Mesenchymal stem cell (in vitro differentiated cells and primary cell): ENCODE data around the gene KCNQ2.

Experiments
- DNase-seq: peaks from one replicate; pipeline ENCODE4 v3.0.0-alpha.2; 2013
- H2AFZ ChIP-seq: one replicate; pipeline ENCODE4 v1.6.1; 2013; ENCODE audit warnings: low read depth, mild to moderate bottlenecking, control low read depth, inconsistent platforms, low read length, moderate library complexity
- H2AK5ac ChIP-seq: 2 replicates; pipeline ENCODE4 v1.6.1; 2013; ENCODE audit warnings: low read length, moderate library complexity, mild to moderate bottlenecking, inconsistent platforms; ENCODE audit not compliant: severe bottlenecking
- H2BK120ac ChIP-seq: one replicate; pipeline ENCODE4 v1.6.1; 2013; ENCODE audit warnings: low read depth, mild to moderate bottlenecking, inconsistent platforms, low read length, moderate library complexity
- H2BK12ac ChIP-seq, 2 experiments: one replicate each; pipeline ENCODE4 v1.6.1; 2013; ENCODE audit warnings: inconsistent platforms in 2 of 2, low read length in 2 of 2, mild to moderate bottlenecking in 2 of 2, moderate library complexity in 2 of 2, control low read depth in 1 of 2
- H2BK15ac ChIP-seq: one replicate; pipeline ENCODE4 v1.6.1; 2013; ENCODE audit warnings: mild to moderate bottlenecking, low read depth, inconsistent platforms; ENCODE audit not compliant: poor library complexity, severe bottlenecking
- H2BK5ac ChIP-seq: 2 replicates; pipeline ENCODE4 v1.6.1; 2013; ENCODE audit warnings: low read depth, mild to moderate bottlenecking, low read length, control low read depth, inconsistent platforms; ENCODE audit not compliant: poor library complexity, severe bottlenecking
- H3K14ac ChIP-seq, 2 experiments: one replicate each; pipeline ENCODE4 v1.6.1; 2013; ENCODE audit warnings: inconsistent platforms in 2 of 2, low read length in 2 of 2, control low read depth in 1 of 2, mild to moderate bottlenecking in 1 of 2, moderate library complexity in 1 of 2
- H3K18ac ChIP-seq, 2 experiments: one replicate each; pipeline ENCODE4 v1.6.1; 2013; ENCODE audit warnings: inconsistent platforms in 2 of 2, low read length in 2 of 2, control low read depth in 1 of 2, low read depth in 1 of 2, mild to moderate bottlenecking in 1 of 2
- H3K23ac ChIP-seq, 2 experiments: one replicate each; pipeline ENCODE4 v1.6.1; 2013; ENCODE audit warnings: inconsistent platforms in 2 of 2, low read length in 2 of 2, mild to moderate bottlenecking in 2 of 2, moderate library complexity in 2 of 2, control low read depth in 1 of 2
- H3K27ac ChIP-seq: 2 replicates; pipeline ENCODE4 v1.5.1; 2013; ENCODE audit warnings: mild to moderate bottlenecking, moderate library complexity, low read length, control low read depth, inconsistent platforms; ENCODE audit not compliant: poor library complexity, severe bottlenecking
- H3K27me3 ChIP-seq, 2 experiments: 2 replicates each; pipeline versions ENCODE4 v1.6.1 to v1.7.0; 2013; ENCODE audit warnings: low read length in 2 of 2, mild to moderate bottlenecking in 2 of 2, moderate library complexity in 2 of 2, control low read depth in 1 of 2, inconsistent platforms in 1 of 2; ENCODE audit not compliant: control insufficient read depth in 1 of 2, insufficient read depth in 1 of 2
- H3K36me3 ChIP-seq, 2 experiments: 2 replicates each; pipeline versions ENCODE4 v1.6.1 to v1.7.0; 2013; ENCODE audit warnings: low read length in 2 of 2, control low read depth in 1 of 2, inconsistent platforms in 1 of 2, low read depth in 1 of 2, mild to moderate bottlenecking in 1 of 2; ENCODE audit not compliant: insufficient read depth in 2 of 2, control insufficient read depth in 1 of 2
- H3K4ac ChIP-seq, 2 experiments: one replicate each; pipeline ENCODE4 v1.6.1; 2013; ENCODE audit warnings: inconsistent platforms in 2 of 2, low read length in 2 of 2, mild to moderate bottlenecking in 2 of 2, moderate library complexity in 2 of 2, control low read depth in 1 of 2, low read depth in 1 of 2
- H3K4me1 ChIP-seq: 2 replicates; pipeline ENCODE4 v1.6.1; 2013; ENCODE audit warnings: low read depth, low read length, control low read depth; ENCODE audit not compliant: control insufficient read depth, insufficient read depth
- H3K4me2 ChIP-seq: 2 replicates; pipeline ENCODE4 v1.6.1; 2013; ENCODE audit warnings: low read length, mild to moderate bottlenecking, inconsistent platforms; ENCODE audit not compliant: poor library complexity, severe bottlenecking
- H3K4me3 ChIP-seq, 2 experiments: 2 replicates each; pipeline versions ENCODE4 v1.5.1 to v1.7.0; 2013; ENCODE audit warnings: low read length in 2 of 2, mild to moderate bottlenecking in 2 of 2, control low read depth in 1 of 2, low read depth in 1 of 2; ENCODE audit not compliant: insufficient read depth in 1 of 2
- H3K79me1 ChIP-seq: replicated peaks from 2 replicates; pipeline ENCODE4 v1.6.1; 2013; ENCODE audit warnings: mild to moderate bottlenecking, control low read depth, low read length, inconsistent platforms; ENCODE audit not compliant: poor library complexity, severe bottlenecking
- H3K9ac ChIP-seq: 2 replicates; pipeline ENCODE4 v1.7.0; 2013; ENCODE audit warnings: mild to moderate bottlenecking, low read length, moderate library complexity
- H3K9me3 ChIP-seq: 2 replicates; pipeline ENCODE4 v1.7.0; 2013; ENCODE audit warnings: mild to moderate bottlenecking, low read length; ENCODE audit not compliant: control insufficient read depth
- H4K8ac ChIP-seq: one replicate; pipeline ENCODE4 v1.6.1; 2013; ENCODE audit warnings: inconsistent platforms, mild to moderate bottlenecking, low read length, moderate library complexity
- H4K91ac ChIP-seq: one replicate; pipeline ENCODE4 v1.6.1; 2013; ENCODE audit warnings: mild to moderate bottlenecking, low read length, inconsistent platforms
- WGBS: methylation state at CpG from one replicate; pipeline ENCODE4 v1.1.7; 2013; ENCODE audit warnings: mixed read lengths; 5-methylcytosine and 5-hydroxymethylcytosine counted together

KCNQ2 gene

DNA sequence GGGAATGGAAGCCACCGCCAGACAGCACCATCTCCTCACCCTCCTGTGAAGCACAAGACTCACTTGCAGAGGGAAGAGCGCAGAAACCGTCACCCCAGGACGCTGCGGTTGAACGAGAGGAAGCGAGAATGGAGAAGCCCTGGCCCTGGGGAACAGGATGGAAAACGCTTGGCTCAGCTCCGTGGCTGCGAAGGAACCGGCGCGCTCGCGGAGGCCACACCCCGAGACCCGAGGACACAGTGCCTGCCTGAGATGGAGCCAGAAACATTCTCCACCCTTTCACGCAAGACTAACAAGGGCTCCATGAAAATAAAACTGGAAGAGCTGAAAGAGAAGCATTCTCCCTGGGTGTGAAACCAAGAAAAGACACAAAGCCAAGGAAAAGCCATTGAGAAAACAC is 86.0 kb downstream of the KCNQ2 start:
- Histone ChIP-seq H2BK5ac (no peak overlapping the region), H3K23ac (no peak overlapping the region), H2AFZ (no peak overlapping the region)

GRCh38 chr20:63385819-63386218 is 86.6 kb downstream of the KCNQ2 start:
- no peak overlapping the region for H2BK15ac ChIP-seq
- no peaks in the 10 kb centered on the region for H3K36me3 ChIP-seq
- H3K4ac ChIP-seq: no peak overlapping the region
- H3K9me3 ChIP-seq: peaks cover 41% of the 10 kb centered on the region
- 78% methylated on average over 6 of the region's 6 CpGs for WGBS
- no peak for DNase-seq
- no peak overlapping the region for H2AK5ac ChIP-seq
- no peaks in the 10 kb centered on the region for H3K79me1 ChIP-seq
- H3K27me3 ChIP-seq: peaks cover 8 to 22% of the 10 kb centered on the region in 2 experiments
- no peak overlapping the region for H4K91ac ChIP-seq
- no peak overlapping the region for H3K23ac ChIP-seq
- no peak overlapping the region for H2BK120ac ChIP-seq
- no peak overlapping the region for H3K4me2 ChIP-seq
- no peak overlapping the region for H2BK12ac ChIP-seq
- peaks cover 2% of the 10 kb centered on the region for H3K4me1 ChIP-seq
- no peak overlapping the region for H3K9ac ChIP-seq
- H3K4me3 ChIP-seq: no peak overlapping the region
- no peak overlapping the region for H3K27ac ChIP-seq
- no peak overlapping the region for H2BK5ac ChIP-seq
- H3K14ac ChIP-seq: no peak overlapping the region
- no peak overlapping the region for H2AFZ ChIP-seq
- no peak overlapping the region for H3K18ac ChIP-seq
- H4K8ac ChIP-seq: no peak overlapping the region

More for the DNA sequence above, 86.0 kb downstream of the KCNQ2 start:
- H3K18ac ChIP-seq: no peak overlapping the region
- H4K91ac ChIP-seq: no peak overlapping the region
- DNase-seq: no peak
- WGBS: 88% methylated on average over 14 of the region's 18 CpGs
- H2BK15ac ChIP-seq: no peak overlapping the region
- peaks cover 2% of the 10 kb centered on the region for H3K4me1 ChIP-seq
- H3K4me3 ChIP-seq: no peak overlapping the region
- H3K14ac ChIP-seq: no peak overlapping the region
- H2BK120ac ChIP-seq: no peak overlapping the region
- H3K4me2 ChIP-seq: no peak overlapping the region
- H3K9ac ChIP-seq: no peak overlapping the region
- H3K27ac ChIP-seq: no peak overlapping the region
- no peak overlapping the region for H4K8ac ChIP-seq
- H3K79me1 ChIP-seq: no peaks in the 10 kb centered on the region
- H3K27me3 ChIP-seq: peaks cover 3 to 16% of the 10 kb centered on the region in 2 experiments
- no peaks in the 10 kb centered on the region for H3K36me3 ChIP-seq
- H3K4ac ChIP-seq: no peak overlapping the region
- peaks cover 47% of the 10 kb centered on the region for H3K9me3 ChIP-seq
- no peak overlapping the region for H2BK12ac ChIP-seq
- no peak overlapping the region for H2AK5ac ChIP-seq

- Histone ChIP-seq H3K4me3 (no peak overlapping the region), H2BK120ac (no peak overlapping the region), H3K27me3 (peaks cover 8 to 22% of the 10 kb centered on the region in 2 experiments), H3K4ac (no peak overlapping the region), H4K91ac (no peak overlapping the region), H3K4me2 (no peak overlapping the region), H3K9ac (no peak overlapping the region), H3K27ac (no peak overlapping the region), H2BK15ac (no peak overlapping the region), H2AFZ (no peak overlapping the region), H3K79me1 (no peaks in the 10 kb centered on the region), H3K14ac (no peak overlapping the region), H2AK5ac (no peak overlapping the region), H3K23ac (no peak overlapping the region), H2BK12ac (no peak overlapping the region), H4K8ac (no peak overlapping the region), H3K9me3 (peaks cover 29% of the 10 kb centered on the region), H3K18ac (no peak overlapping the region), H3K4me1 (peaks cover 2% of the 10 kb centered on the region), H3K36me3 (no peaks in the 10 kb centered on the region), H2BK5ac (no peak overlapping the region)
- WGBS: 85% methylated on average over 16 of the region's 18 CpGs
- no peak for DNase-seq
Measured at GRCh38 chr20:63384336-63384735, 88.1 kb downstream of the KCNQ2 start.

- Histone ChIP-seq H2AK5ac (no peak overlapping the region), H3K18ac (no peak overlapping the region), H2BK15ac (no peak overlapping the region), H3K4me1 (peaks cover 2% of the 10 kb centered on the region), H2BK12ac (no peak overlapping the region), H3K23ac (no peak overlapping the region), H2BK120ac (no peak overlapping the region), H4K91ac (no peak overlapping the region), H2BK5ac (no peak overlapping the region), H3K14ac (no peak overlapping the region), H3K9ac (no peak overlapping the region), H3K36me3 (no peaks in the 10 kb centered on the region), H3K4me3 (no peak overlapping the region), H3K9me3 (peaks cover 22% of the 10 kb centered on the region), H3K4me2 (no peak overlapping the region), H3K27ac (no peak overlapping the region), H3K4ac (no peak overlapping the region), H3K27me3 (peaks cover 14 to 26% of the 10 kb centered on the region in 2 experiments), H2AFZ (no peak overlapping the region), H3K79me1 (no peaks in the 10 kb centered on the region), H4K8ac (no peak overlapping the region)
- WGBS: 75% methylated on average over 10 of the region's 11 CpGs
- no peak for DNase-seq
Measured at GRCh38 chr20:63383556-63383955, 88.9 kb downstream of the KCNQ2 start.
